HepG2 (cell line): ENCODE data around the gene TOR1AIP1. TPM values are rescaled to one million over a fixed set of nuclear protein-coding genes. Genes with fewer than 3 reads are reported as not detected.

Source experiments
- ATAC-seq: fragments of 200-7000 bp; cut with Tn5 transposase; 3 replicates; pipeline ENCODE4 v1.9.1; 2020; ENCODE audit warnings: mild to moderate bottlenecking, moderate library complexity
- BruUV-seq: library from RNA; stranded (reverse); fragments of 400-500 nt; replicated peaks from 2 replicates; lab custom pipeline; 2021; lab: Mats Ljungman, UMichigan
- CTCF ChIA-PET: fragments of 300-600 bp; formaldehyde crosslinking; extraction: SDS; loops from one replicate; lab custom pipeline; 2021; ENCODE audit warnings: low total read pairs, inconsistent platforms, low intra/inter-chr PET ratio; lab: Yijun Ruan, JAX
- POLR2A ChIA-PET: fragments of 350-600 bp; sonication (Branson Sonifier 250); formaldehyde crosslinking; loops from one replicate; lab custom pipeline; 2020; ENCODE audit warnings: antibody characterized with exemption, inconsistent platforms; lab: Yijun Ruan, JAX
- DNase-seq: peaks from one replicate; pipeline ENCODE4 v3.0.0-alpha.2; 2015; ENCODE audit warnings: low spot score
- FAIRE-seq: peaks from 3 replicates; lab custom pipeline; 2011; peaks lifted over from hg19 to GRCh38; lab: Jason Lieb, UNC
- H2AFZ ChIP-seq: one replicate; pipeline ENCODE4 v1.6.1; 2011; ENCODE audit warnings: low read length, inconsistent platforms
- H3K27ac ChIP-seq: fragments of 300-600 bp; 3 replicates; pipeline ENCODE4 v1.8.0; 2011; ENCODE audit warnings: mixed run types, mild to moderate bottlenecking, mixed read lengths, low read length, inconsistent platforms; ENCODE audit not compliant: insufficient read depth; ENCODE audit errors: extremely low read length
- H3K27me3 ChIP-seq, 2 experiments: fragments of 200-600 bp in 1 of 2; 2 replicates in 1 of 2; 3 replicates in 1 of 2; pipeline versions ENCODE4 v1.6.0 to v1.8.0; 2011; ENCODE audit warnings: low read length in 2 of 2, mild to moderate bottlenecking in 2 of 2, moderate library complexity in 2 of 2, inconsistent platforms in 1 of 2; ENCODE audit not compliant: insufficient read depth in 2 of 2, control insufficient read depth in 1 of 2
- H3K36me3 ChIP-seq, 2 experiments: fragments of 200-600 bp in 1 of 2; replicated peaks in 1 of 2; 2 replicates in 1 of 2; 3 replicates in 1 of 2; pipeline versions ENCODE4 v1.5.1 to v1.8.0; 2011; ENCODE audit warnings: low read length in 2 of 2, inconsistent platforms in 1 of 2; ENCODE audit not compliant: insufficient read depth in 2 of 2, control insufficient read depth in 1 of 2
- H3K4me1 ChIP-seq: 2 replicates; pipeline ENCODE4 v1.5.1; 2012; ENCODE audit warnings: low read length, inconsistent platforms; ENCODE audit not compliant: insufficient read depth
- H3K4me2 ChIP-seq: 2 replicates; pipeline ENCODE4 v1.6.0; 2011; ENCODE audit warnings: low read depth, low read length, inconsistent platforms
- H3K4me3 ChIP-seq, 3 experiments: fragments of 200-600 bp in 1 of 3; sonication (generic), shearing (Covaris generic) in 1 of 3; replicated peaks in 1 of 3; 2 replicates each; pipeline ENCODE4 v1.5.1; 2011 to 2016; ENCODE audit warnings: low read length in 3 of 3, inconsistent platforms in 2 of 3, low read depth in 2 of 3, mild to moderate bottlenecking in 2 of 3, control low read depth in 1 of 3, mixed read lengths in 1 of 3; ENCODE audit not compliant: insufficient read depth in 1 of 3
- H3K79me2 ChIP-seq: one replicate; pipeline ENCODE4 v1.6.1; 2011; ENCODE audit warnings: low read length, inconsistent platforms; ENCODE audit not compliant: insufficient read depth
- H3K9ac ChIP-seq: 2 replicates; pipeline ENCODE4 v1.6.0; 2011; ENCODE audit warnings: mild to moderate bottlenecking, low read depth, low read length, inconsistent platforms; ENCODE audit not compliant: insufficient read depth
- H3K9me3 ChIP-seq: 2 replicates; pipeline ENCODE4 v1.5.1; 2012; ENCODE audit warnings: mild to moderate bottlenecking, low read length
- H4K20me1 ChIP-seq: 2 replicates; pipeline ENCODE4 v1.6.0; 2011; ENCODE audit warnings: inconsistent platforms, mild to moderate bottlenecking, low read length, moderate library complexity; ENCODE audit not compliant: insufficient read depth
- CENPT ChIP-seq: sonication (generic); formaldehyde crosslinking; IDR thresholded peaks from 2 replicates; pipeline ENCODE4 v1.8.0; 2022; ENCODE audit warnings: low read depth, mild to moderate bottlenecking, moderate library complexity, missing genetic modification reagents
- HNRNPL ChIP-seq: fragments of 200-400 bp; formaldehyde crosslinking; IDR thresholded peaks from 2 replicates; pipeline ENCODE4 v1.6.1; 2017; ENCODE audit warnings: mild to moderate bottlenecking, low read depth, low read length
- MAFF ChIP-seq: IDR thresholded peaks from 2 replicates; pipeline ENCODE4 v1.6.1; 2011; ENCODE audit warnings: low read depth, low read length, improper control_type of control experiment
- MEF2D ChIP-seq: sonication (generic); formaldehyde crosslinking; IDR thresholded peaks from 2 replicates; pipeline ENCODE4 v1.5.1; 2020; ENCODE audit warnings: mild to moderate bottlenecking, missing genetic modification reagents
- PCBP2 ChIP-seq: fragments of 200-400 bp; formaldehyde crosslinking; optimal IDR thresholded peaks from 2 replicates; pipeline ENCODE3; 2018; ENCODE audit warnings: low read length, low read depth; ENCODE audit not compliant: poor library complexity, severe bottlenecking
- PLSCR1 ChIP-seq: sonication (generic); formaldehyde crosslinking; IDR thresholded peaks from 2 replicates; pipeline ENCODE4 v1.5.0; 2020; ENCODE audit warnings: missing genetic modification reagents, mild to moderate bottlenecking, borderline replicate concordance
- SIX1 ChIP-seq: sonication (generic); formaldehyde crosslinking; IDR thresholded peaks from 2 replicates; pipeline ENCODE4 v1.4.0; 2020; ENCODE audit warnings: missing genetic modification reagents, borderline replicate concordance
- TARDBP ChIP-seq: sonication (generic); formaldehyde crosslinking; IDR thresholded peaks from 2 replicates; pipeline ENCODE4 v1.8.0; 2022; ENCODE audit warnings: mild to moderate bottlenecking, missing genetic modification reagents
- THAP8 ChIP-seq: sonication (generic); formaldehyde crosslinking; IDR thresholded peaks from 2 replicates; pipeline ENCODE4 v1.5.1; 2020; ENCODE audit warnings: missing genetic modification reagents, mild to moderate bottlenecking, borderline replicate concordance
- THYN1 ChIP-seq: sonication (generic); formaldehyde crosslinking; IDR thresholded peaks from 2 replicates; pipeline ENCODE4 v1.8.1; 2023; ENCODE audit warnings: low read depth, mild to moderate bottlenecking, moderate library complexity, missing genetic modification reagents, borderline replicate concordance
- ZMYM2 ChIP-seq: sonication (generic); formaldehyde crosslinking; IDR thresholded peaks from 2 replicates; pipeline ENCODE4 v1.8.0; 2022; ENCODE audit warnings: mild to moderate bottlenecking, missing genetic modification reagents
- ZNF350 ChIP-seq: sonication (generic); formaldehyde crosslinking; IDR thresholded peaks from 2 replicates; pipeline ENCODE4 v1.4.0; 2020; ENCODE audit warnings: mild to moderate bottlenecking, low read depth, missing genetic modification reagents, borderline replicate concordance
- ZNF557 ChIP-seq: sonication (generic); formaldehyde crosslinking; IDR thresholded peaks from 2 replicates; pipeline ENCODE4 v1.4.0; 2020; ENCODE audit warnings: missing genetic modification reagents
- ZNF670 ChIP-seq: sonication (generic); formaldehyde crosslinking; IDR thresholded peaks from 2 replicates; pipeline ENCODE4 v1.8.0; 2022; ENCODE audit warnings: mild to moderate bottlenecking, missing genetic modification reagents, borderline replicate concordance
- ZNF737 ChIP-seq: sonication (generic); formaldehyde crosslinking; IDR thresholded peaks from 2 replicates; pipeline ENCODE4 v1.5.0; 2020; ENCODE audit warnings: missing genetic modification reagents, mild to moderate bottlenecking, borderline replicate concordance
- ZNF761 ChIP-seq: sonication (generic); formaldehyde crosslinking; conservative IDR thresholded peaks from 2 replicates; pipeline ENCODE4 v1.4.0; 2020; ENCODE audit warnings: mild to moderate bottlenecking, missing genetic modification reagents
- ZNF83 ChIP-seq: sonication (generic); formaldehyde crosslinking; IDR thresholded peaks from 2 replicates; pipeline ENCODE4 v1.4.0; 2020; ENCODE audit warnings: missing genetic modification reagents, mild to moderate bottlenecking, borderline replicate concordance
- WGBS: methylation state at CpG from one replicate; pipeline ENCODE4 v1.1.6; 2017; ENCODE audit warnings: low lambda C conversion rate; 5-methylcytosine and 5-hydroxymethylcytosine counted together
- in situ Hi-C: cut with HindIII; loops from 2 replicates; pipeline ENCODE4 v1.10.0; 2017; ENCODE audit warnings: low pct_unique_long_range_greater_than_20kb; ENCODE audit not compliant: extremely low pct_ligation_motif_present
- intact Hi-C: fragments of 100-400 bp; cut with micrococcal nuclease; formaldehyde crosslinking; loops from one replicate; pipeline ENCODE4 v1.10.0; 2022; ENCODE audit not compliant: unreplicated experiment
- polyA plus RNA-seq, 8 experiments: library from polyadenylated mRNA; depleted of rRNA in 3 of 8; stranded (reverse) in 7 of 8; unstranded in 1 of 8; fragments of >200 nt; fragmentation: Illumina TruSeq in 4 of 8; extraction: Trizol in 4 of 8; gene quantifications; 2 replicates each; pipeline versions ENCODE4 v1.2.1 to v1.2.3, GENCODE V29; 2011 to 2016; ENCODE audit warnings: low read depth in 4 of 8, missing spikeins in 1 of 8, mixed read lengths in 1 of 8; ENCODE audit not compliant: insufficient read depth in 1 of 8
- total RNA-seq, 5 experiments: library from RNA; depleted of rRNA; stranded (reverse); fragments of >200 nt; fragmentation: Illumina TruSeq; extraction: Trizol; gene quantifications; 2 replicates each; pipeline ENCODE4 v1.2.3, GENCODE V29; 2016; ENCODE audit warnings: low read depth in 1 of 5

The TOR1AIP1 gene
- total and polyA plus RNA-seq, 2 of the 13 experiments (the other 11 are each of a cell fraction or from before 2014, with no cell fraction given) = 15.6 to 29.0 TPM

- DNase-seq = no peak
- Histone ChIP-seq H3K36me3 (no peaks in the 10 kb centered on the region), H4K20me1 (no peaks in the 10 kb centered on the region), H3K79me2 (no peaks in the 10 kb centered on the region), H3K9ac (no peak overlapping the region), H3K4me2 (no peak overlapping the region), H3K27me3 (no peaks in the 10 kb centered on the region), H3K4me1 (peaks cover 11% of the 10 kb centered on the region), H3K9me3 (no peaks in the 10 kb centered on the region), H3K27ac (no peak overlapping the region), H3K4me3 (no peak overlapping the region), H2AFZ (no peak overlapping the region)
- intact Hi-C loops (no loop called here), in situ Hi-C loops (no loop called here)
- 69% methylated on average over 4 of the region's 4 CpGs for WGBS
- TF ChIP-seq HNRNPL (no peak), ZNF761 (CRISPR knock-in tag) (no peak), ZNF737 (no peak), ZNF83 (CRISPR knock-in tag) (no peak), SIX1 (CRISPR knock-in tag) (no peak), MEF2D (CRISPR knock-in tag) (no peak), ZNF557 (CRISPR knock-in tag) (no peak), PCBP2 (no peak)
- CTCF ChIA-PET = no interaction called here
- ATAC-seq = no peak
- no peak for FAIRE-seq
- POLR2A ChIA-PET = no interaction called here
- no TSS peak for BruUV-seq
Measured at GRCh38 chr1:179925922-179926849, 44.1 kb downstream of the TOR1AIP1 start.

- H3K9me3 ChIP-seq = no peaks in the 10 kb centered on the region
- H3K27me3 ChIP-seq = no peaks in the 10 kb centered on the region
- no peak for ATAC-seq
- peaks cover 11% of the 10 kb centered on the region for H3K4me1 ChIP-seq
- no TSS peak for BruUV-seq
- H3K4me2 ChIP-seq = no peak overlapping the region
- no peak overlapping the region for H3K9ac ChIP-seq
- H4K20me1 ChIP-seq = no peaks in the 10 kb centered on the region
- FAIRE-seq = no peak
- no peak overlapping the region for H3K27ac ChIP-seq
- in situ Hi-C loops (no loop called here), intact Hi-C loops (no loop called here)
- no peaks in the 10 kb centered on the region for H3K36me3 ChIP-seq
- ChIA-PET POLR2A (no interaction called here), CTCF (no interaction called here)
- H3K79me2 ChIP-seq = no peaks in the 10 kb centered on the region
- no peak for DNase-seq
- no peak overlapping the region for H2AFZ ChIP-seq
- no peak overlapping the region for H3K4me3 ChIP-seq
- WGBS = 84% methylated on average over 3 of the region's 3 CpGs
- no peak for TF ChIP-seq MAFF
- no peak for TF ChIP-seq THAP8 (CRISPR knock-in tag)
- no peak for TF ChIP-seq PLSCR1 (CRISPR knock-in tag)
- TF ChIP-seq ZNF350 (CRISPR knock-in tag) = no peak
- TF ChIP-seq ZNF670 (CRISPR knock-in tag) = no peak
- TF ChIP-seq CENPT (CRISPR knock-in tag) = no peak
- TF ChIP-seq THYN1 = no peak
- no peak for TF ChIP-seq TARDBP
- no peak for TF ChIP-seq ZMYM2 (CRISPR knock-in tag)
Measured at GRCh38 chr1:179926850-179927205, 44.7 kb downstream of the TOR1AIP1 start.
